NCI-H1092 (cell line): ENCODE data around the gene CCL24.
"Not testable (repeated sequence)": the region's sequence is repeated elsewhere in the genome, so short reads cannot be mapped to it uniquely, and the experiment has no call there.

Source experiments
- DNase-seq: peaks from one replicate; lab custom pipeline; 2025; lab: John Stamatoyannopoulos, UW

CCL24 gene

DNA sequence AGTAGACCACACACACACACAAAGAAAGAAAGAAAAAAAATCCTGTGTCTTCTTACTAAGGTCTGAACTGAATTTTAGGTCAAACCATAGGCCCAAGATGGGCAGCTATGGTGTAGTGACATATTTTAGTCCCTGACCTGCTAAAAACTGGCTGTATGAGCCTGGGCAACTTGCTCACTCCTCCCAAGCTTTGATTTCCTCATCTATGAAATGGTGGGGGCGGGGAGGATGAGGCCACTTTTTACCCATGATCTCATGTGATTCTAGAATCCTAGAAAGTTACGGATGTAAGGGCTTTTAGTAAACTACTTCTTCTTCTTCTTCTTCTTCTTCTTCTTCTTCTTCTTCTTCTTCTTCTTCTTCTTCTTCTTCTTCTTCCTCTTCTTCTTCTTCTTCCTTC, 6.1 kb upstream of the CCL24 start:
- no peak for DNase-seq

DNA sequence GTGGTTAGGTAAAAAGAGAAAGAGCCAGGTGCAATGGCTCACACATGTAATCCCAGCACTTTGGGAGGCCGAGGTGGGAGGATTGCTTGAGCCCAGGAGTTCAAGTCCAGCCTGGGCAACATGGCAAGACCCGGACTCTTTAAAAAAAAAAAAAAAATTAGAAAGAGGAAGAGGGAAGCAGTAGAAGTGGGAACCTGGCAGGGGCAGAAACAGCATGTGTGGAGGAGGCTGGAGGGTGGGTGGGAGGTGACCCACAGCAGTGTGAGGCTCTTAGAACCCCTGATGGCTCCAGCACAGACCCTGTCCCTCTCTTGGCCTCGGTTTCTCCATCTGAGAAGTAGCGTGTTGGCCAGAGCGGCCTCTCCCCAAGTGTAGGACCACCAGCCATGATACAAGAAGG, 4.9 kb upstream of the CCL24 start:
- DNase-seq = no peak

DNA sequence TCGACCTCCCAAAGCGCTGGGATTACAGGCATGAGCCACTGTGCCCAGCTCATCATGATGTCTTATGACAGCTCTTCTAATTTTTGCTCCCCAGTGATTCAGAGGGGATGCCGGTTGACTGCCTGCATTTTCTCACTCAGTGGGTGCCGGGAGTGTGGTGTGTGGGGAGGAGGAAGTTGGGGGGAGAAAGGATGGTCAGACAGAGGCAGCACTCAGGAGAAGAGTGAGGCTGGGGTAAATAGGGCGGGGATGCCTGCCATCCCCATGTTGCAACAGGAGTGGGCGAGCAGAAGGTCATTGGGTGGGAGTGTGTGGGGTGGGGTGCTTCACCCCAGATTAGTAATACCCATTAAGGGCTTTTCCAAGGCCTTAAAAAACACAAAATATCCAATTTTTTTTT, 3.5 kb upstream of the CCL24 start:
- no peak for DNase-seq

DNA sequence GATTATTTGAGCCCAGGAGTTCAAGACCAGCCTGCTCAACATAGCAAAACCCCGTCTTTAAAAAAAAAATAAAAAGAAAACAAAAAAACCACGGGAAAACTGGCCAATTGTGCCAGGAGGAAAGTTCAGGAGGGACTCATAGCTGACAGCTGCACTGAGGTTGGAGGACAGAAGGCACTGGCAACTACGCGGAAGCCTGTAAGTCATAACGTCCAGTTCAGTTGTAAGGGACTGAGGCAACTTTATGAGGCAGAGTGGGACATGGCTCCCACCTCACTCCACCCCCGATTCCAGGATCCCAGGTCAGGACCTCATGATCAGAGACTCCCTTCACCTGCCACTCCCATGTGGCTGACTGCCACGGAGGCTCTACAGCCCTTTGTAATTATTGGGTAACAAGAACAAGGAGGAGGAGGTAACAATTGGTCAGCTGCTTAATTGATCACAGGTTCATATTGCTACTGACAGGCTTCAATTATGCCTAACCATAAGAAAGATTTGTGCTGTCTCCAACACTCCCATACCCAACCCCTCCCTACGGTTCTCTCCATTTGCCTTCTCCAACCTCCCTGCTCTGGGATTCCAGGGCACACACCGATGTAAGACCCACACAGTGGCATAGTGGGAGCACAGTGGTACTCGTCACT, 1.9 kb upstream of the CCL24 start:
- no peak for DNase-seq

DNA sequence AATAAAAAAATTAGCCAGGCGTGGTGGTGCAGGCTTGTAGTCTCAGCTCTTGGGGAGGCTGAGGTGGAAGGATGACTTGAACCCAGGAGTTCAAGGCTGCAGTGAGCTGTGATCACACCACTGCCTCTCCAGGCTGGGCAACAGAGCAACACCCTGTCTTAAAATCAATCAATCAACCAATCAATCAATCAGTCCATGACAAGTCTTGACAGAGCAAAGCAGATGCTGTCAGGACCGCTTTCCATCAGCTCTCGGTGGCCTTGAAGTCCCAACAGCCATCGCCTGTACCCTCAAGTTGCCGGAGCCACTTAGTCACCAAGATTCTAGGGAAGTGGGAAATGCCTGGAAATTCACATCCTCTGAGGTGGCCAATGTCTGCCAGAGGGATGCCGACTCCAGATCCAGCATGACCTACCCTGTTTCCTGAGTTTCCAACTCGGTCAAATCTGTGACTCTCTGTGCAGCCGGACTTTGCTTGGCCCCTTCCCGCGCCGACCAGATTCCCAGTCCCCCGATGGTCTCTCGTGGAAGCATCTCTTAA, 871 bp upstream of the CCL24 start:
- DNase-seq = no peak

DNA sequence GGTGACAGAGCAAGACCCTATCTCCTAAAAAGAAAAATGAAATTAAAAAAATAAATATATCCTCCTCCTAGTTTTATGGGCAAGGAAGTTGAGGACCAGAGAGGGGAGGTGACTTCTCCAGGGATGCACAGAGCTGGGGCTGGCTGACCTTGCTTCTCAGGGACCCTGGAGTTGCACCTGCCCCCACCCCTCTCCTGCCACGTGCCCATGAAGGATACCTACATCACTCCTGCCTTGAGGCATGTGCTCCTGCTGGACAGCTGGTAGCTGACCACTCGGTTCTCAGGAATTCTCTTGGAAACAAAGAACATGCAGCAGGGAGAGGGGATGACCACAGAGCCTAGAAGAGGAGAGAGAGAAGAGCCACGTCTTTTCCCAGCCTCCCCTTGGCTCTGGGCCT, 522 bp downstream of the CCL24 start:
- no peak for DNase-seq

DNA sequence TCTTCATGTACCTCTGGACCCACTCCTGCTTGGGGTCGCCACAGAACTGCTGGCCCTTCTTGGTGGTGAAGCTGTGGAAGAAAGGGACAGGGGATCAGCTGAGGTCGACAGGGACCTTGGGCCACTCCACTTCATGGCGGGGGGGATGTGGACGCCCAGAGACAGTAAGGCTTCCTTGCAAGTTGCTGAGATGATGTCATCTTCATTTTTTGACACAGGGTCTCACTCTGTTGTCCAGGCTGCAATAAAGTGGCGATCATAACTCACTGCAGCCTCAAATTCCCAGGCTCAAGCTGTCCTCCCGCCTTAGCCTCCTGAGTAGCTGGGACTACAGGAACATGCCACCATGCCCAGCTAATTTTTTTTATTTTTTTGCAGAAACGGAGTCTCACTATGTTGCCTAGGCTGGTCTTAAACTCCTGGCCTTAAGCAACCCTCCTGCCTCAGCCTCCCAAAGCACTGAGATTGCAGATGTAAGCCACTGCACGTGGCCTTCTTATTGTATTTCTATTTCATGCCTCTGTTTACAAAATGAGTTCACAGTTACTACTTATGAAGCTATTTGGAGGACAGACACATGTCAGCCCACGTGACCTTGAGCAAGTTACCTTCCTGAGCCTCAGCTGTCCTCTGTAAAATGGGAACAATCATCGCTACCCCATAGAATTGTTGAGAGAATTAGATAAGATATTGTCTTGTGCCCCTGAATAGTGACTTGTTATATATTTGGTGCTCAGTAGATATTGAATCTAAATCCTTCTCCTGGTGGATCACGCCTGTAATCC, 1.5 kb downstream of the CCL24 start:
- no peak for DNase-seq

DNA sequence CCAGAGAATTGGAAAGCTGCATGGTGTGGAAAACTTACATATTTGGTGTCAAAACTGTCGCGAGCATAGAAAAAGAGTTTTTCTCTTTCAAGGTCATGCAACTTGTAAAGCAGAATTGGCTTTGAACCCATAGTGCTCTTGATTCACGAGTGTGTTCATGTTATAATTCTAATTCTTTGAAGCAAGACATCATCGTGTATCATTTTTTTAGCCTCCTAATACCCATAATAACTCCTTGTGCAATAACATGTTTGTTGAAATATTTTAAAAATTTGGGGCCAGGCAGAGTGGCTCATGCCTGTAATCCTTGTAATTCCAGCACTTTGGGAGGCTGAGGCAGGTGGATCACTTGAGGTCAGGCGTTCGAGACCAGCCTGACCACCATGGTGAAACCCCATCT, 4.2 kb downstream of the CCL24 start:
- DNase-seq = no peak

DNA sequence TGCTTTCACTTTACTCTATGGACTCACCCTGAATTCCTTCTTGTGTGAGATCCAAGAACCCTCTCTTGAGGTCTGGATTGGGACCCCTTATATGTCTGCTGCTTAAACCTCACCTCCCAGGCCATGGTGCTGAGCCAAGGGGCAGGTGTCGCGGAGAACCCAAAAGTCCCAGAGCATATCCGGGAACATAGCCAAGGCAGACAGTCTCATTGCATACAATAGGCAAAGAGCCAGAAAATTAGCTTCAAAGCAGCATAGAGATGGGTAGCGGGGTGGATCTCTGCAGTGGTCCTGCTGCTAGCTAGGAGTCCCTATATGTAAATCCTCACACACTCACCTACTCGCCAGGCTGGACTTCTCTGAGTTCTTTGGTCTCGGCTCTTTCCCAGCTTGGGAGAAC, 5.5 kb downstream of the CCL24 start:
- DNase-seq = peak; percentile 75

DNA sequence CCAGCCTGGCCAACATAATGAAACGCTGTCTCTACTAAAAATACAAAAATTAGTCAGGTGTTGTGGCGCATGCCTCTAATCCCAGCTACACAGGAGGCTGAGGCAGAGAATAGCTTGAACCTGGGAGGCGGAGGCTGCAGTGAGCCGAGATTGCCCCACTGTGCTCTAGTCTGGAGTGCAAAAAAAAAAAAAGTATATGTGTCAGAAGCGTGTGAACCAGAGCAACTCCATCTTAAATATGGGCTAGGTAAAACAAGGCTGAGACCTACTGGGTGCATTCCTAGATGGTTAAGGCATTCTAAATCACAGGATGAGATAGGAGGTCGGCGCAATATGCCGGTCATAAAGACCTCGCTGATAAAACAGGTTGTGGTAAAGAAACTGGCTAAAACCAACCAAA, 6.2 kb downstream of the CCL24 start:
- no peak for DNase-seq

DNA sequence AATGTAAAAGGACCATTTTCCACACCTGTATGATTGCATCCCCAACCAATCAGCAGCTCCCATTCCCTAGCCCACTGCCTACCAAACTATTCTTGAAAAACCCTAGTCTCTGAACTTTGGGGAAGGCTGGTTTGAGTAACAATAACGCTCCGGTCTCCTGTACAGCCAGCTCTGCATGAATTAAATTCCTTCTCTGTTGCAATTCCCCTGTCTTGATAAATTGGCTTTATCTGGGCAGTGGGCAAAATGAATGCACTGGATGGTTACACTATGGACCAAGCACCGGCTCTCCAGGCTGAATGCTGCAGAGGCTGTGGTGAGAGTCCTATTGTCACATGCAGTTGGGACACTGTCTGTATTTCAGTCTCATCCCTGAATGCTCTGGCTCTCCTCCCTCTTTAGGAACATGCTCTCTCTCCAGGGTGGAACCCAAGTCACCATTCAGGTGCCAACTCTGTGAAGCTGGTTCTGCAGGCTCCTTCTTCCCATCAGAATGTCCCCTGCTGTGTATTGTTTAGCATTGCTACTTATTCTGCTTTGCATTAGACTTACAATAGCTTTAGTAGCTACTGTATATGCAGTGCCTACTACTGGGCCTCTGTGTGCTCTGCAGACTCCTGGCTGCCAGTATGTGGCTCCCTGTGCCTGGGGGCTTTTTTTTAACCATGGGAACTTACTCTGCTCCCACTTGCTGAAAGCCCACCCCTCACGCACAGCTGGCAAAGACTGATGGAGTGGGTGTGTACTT, 6.9 kb downstream of the CCL24 start:
- no peak for DNase-seq

DNA sequence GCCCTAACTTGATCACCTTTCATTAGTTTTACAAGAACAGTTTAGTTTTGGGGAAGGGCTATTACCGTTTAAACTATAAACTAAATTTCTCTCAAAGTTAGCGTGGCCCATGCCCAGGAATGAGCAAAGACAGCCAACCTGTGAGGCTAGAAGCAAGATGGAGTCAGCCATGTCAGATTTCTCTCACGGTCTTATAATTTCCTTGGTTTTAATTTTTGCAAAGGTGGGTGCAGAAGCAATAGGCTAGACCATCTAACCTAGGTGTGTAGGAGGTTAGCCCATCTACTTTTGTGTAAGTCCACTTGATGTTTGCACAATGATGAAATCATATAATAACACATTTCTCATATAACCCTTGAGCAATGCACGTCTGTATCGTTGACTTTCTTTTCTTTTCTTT, 8.9 kb downstream of the CCL24 start:
- no peak for DNase-seq

DNA sequence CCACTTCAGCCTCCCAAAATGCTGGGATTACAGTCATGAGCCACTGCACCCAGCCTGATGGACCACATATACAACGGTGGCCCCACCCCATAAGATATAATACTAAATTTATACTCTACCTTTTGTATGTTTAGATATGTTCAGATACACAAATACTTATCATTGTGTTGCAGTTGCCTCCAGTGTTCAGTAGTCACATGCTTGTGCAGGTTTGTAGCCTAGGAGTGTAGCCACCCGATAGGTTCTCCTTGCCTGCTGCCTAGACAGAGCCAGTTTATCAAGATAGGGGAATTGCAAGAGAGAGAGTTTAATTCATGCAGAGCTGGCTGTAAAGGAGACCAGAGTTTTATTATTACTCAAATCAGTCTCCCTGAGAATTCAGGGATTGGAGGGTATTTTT, 9.6 kb downstream of the CCL24 start:
- DNase-seq = no peak

DNA sequence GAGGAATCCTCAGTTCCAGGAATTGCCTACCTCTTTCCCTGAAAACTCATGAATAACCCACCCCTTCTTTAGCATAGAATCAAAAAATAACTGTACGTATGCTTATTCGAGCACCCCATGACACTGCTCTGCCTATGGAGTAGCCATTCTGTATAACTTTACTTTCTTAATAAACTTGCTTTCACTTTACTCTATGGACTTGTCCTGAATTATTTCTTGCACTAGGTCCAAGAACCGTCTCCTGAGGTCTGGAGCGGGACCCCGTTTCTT, 11.1 kb downstream of the CCL24 start:
- DNase-seq = no peak

DNA sequence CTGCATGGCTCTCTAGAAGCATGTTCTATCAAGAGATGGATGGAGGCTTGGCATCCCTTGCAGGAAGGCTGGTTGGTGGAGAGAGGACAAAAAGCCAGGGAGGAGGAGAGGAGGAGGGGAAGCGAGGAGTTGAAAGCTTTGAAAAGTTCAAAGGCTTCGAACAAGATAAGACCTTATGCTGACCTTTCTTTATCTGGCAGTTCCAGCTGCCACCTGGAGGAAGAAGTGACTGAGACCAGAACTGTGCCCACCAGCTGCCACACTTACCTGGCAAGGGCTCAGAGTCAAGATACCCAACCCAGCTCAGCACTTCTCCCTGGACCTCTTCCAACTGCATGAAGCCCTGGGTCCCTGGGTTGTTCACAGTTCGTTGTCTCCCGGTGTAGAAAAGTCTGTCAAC, 14.8 kb downstream of the CCL24 start:
- DNase-seq = no peak

DNA sequence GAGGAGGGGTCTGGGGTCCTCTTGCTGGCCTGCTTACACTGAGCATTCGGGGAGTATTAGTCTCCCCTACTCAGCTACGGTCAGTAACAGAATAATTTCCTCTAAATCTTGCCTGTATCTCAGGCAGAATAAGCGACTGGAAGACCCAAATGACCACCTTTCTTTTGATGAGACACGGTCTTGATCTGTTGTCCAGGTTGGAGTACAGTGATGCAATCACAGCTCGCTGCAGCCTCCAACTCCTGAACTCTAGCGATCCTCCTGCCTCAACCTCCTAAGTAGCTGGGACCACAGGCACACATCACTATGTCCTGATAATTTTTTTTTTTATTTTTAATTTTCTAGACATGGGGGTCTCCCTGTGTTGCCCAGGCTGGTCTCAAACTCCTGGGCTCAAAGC, 17.2 kb downstream of the CCL24 start:
- no peak for DNase-seq

DNA sequence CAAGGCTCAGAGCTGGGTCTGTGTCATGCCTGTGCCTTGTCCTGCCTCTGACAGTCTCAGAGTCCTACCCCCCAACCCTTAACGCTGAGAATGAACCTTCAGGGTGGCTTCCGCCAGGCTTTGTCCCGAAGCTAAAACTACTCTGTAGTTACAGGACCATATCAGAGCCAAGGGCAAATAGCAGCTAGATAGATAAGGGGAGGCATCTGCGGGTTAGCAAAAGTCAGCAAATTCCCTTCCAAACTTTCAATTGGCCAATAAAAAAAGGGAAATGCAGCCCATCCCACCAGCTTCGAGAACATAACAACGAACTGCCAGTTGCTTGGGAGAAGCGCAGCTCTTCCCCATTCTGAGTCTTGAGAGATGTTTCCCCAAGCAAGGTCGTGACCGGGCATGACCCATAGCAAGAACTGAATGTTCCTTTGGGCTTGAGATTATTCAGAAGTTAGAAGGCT, 17.7 kb downstream of the CCL24 start:
- no peak for DNase-seq

DNA sequence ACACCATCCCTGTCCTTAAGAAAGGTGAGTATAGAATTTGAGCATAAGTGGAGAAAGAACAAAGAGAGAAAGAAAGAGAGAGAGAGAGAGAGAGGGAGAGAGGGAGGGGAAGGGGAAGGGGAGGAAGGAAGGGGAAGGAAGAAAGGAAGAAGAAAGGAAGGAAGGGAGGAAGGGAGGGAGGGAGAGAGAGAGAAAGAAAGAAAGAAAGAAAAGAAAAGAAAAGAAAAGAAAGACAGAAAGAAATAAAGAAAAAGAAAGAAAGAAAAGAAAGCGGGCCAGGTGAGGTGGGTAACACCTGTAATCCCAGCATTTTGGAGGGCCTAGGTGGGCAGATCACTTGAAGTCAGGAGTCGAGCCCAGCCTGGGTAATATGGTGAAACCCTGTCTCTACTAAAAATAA, 19.9 kb downstream of the CCL24 start:
- no peak for DNase-seq

DNA sequence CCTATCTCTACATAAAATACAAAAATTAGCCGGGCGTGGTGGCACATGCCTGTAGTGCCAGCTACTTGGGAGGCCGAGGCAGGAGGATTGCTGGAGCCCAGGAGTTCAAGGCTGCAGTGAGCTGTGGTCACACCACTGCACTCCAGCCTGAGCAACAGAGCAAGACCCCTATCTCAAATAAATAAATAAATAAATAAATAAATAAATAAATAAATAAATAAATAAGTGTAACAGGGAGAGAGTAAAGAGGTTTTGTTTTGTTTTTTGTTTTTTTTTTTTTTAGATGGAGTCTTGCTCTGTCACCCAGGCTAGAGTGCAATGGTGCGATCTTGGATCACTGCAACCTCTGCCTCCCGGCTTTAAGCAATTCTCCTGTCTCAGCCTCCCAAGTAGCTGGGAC, 21.0 kb downstream of the CCL24 start:
- DNase-seq = not testable (repeated sequence)

DNA sequence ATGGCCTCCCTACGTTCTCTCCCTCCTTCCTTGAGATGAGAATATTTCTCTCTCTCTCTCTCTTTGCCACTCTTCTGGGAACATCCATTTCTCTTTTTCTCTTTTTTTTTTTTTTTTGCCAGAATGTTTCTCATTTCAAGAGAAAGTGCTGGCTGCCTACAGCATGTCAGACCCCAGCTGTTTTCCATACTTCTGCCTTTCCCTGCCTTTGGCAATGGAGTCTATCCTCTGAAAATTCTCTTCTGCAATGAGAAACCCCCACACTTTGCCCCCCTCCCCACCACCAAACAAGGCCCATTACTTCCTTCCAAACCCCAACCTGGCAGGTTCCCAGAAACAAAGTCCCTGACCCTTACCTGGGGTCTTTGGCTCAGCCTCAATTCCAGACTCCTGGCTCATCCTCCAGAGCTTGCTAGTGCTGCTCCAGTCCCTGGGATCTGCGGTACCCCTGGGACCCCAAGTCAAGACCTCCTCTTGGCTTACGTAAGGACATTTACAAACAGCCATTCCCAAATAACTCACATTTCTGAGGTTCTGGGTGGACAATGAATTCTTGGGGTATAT, 24.2 kb downstream of the CCL24 start:
- no peak for DNase-seq

DNA sequence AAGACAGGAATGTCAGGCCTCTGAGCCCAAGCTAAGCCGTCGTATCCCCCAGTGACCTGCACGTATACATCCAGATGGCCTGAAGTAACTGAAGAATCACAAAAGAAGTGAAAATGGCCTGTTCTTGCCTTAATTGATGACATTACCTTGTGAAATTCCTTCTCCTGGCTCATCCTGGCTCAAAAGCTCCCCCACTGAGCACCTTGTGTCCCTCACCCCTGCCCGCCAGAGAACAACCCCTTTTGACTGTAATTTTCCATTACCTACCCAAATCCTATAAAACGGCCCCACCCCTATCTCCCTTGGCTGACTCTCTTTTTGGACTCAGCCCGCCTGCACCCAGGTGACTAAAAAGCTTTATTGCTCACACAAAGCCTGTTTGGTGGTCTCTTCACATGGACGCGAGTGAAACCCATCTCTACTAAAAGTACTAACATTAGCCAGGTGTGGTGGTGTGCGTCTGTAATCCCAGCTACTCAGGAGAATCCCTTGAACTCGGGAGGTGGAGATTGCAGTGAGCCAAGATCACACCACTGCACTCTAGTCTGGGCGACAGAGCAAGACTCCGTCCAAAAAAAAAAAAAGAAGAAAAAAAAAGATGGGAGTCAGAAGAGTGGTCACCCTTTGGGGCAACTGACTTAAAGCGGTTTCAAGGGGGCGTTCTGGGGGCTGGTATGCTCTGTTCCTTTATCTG, 25.3 kb downstream of the CCL24 start:
- not testable (repeated sequence) for DNase-seq

DNA sequence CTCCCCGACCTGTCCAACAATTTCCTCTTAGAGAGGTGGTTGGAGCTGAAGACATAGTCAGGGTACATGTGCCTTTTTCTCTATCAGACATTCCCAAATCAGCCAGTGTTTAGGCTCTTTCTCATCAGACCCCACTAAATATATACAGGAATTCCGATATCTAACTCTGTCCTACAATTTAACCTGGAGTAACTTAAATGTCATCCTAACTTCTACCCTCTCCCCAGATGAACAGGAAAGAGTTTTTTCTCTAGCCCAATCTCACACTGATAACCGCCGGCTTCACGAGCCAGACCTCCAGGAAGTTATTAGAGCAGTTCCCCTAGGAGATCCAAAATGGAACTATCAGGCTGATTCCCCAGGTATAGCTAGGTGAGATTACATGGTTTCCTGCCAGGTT, 30.5 kb downstream of the CCL24 start:
- DNase-seq = not testable (repeated sequence)
